Inferior parietal cortex (tissue), 1 donor: ENCODE data around the gene RREB1.

ENCODE experiments used
- DNase-seq: peaks from one replicate; pipeline ENCODE4 v3.0.0-alpha.2; 2016; ENCODE audit errors: extremely low spot score

The RREB1 gene

GRCh38 chr6:7122684-7123083 lies 14.9 kb downstream of the RREB1 start:
- DNase-seq, result no peak

GRCh38 chr6:7124114-7124513 lies 16.4 kb downstream of the RREB1 start:
- DNase-seq, result no peak

- DNase-seq, result no peak
Measured at GRCh38 chr6:7124636-7125035, 16.9 kb downstream of the RREB1 start.

DNA sequence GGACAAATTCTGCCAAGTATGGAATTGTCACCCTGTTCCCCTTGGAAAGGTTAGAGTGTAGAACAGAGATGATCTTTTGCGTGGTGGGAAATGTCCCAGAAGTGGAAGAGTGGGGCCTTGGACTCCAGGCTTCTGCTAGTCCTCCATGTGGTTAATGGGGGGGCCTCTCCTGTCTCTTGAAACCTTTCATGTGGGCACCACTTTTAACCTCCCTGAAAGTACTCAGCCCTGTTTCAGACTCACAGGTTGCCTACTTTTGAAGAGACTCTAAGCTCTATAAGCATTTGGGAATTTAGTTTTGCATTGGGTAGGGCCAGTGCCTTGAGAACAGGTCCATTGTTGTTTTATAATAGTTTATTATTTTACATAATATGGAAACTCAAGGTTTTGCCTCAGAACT lies 17.5 kb downstream of the RREB1 start:
- no peak for DNase-seq

DNA sequence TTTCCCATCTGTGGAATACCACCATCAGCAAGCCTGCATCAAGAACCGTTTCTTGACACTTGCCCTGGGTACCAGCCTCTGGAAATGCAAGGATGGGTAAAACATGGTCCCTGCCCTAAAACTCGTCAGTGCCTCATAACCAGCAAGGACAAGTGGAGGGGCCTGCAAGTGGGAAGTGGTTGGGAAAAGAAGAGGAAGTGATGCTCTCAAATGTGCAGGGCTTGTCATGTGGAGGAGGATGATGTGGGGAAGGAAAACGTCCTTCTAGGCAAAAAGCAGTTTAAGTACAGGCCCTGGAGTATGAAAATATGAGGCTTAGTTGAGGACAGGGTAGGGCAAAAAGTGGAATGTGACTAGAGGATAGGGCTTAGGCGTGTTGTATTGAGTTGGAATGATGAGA lies 19.0 kb downstream of the RREB1 start:
- no peak for DNase-seq

GRCh38 chr6:7127680-7128079 lies 19.9 kb downstream of the RREB1 start:
- no peak for DNase-seq

- DNase-seq, result no peak
Measured at GRCh38 chr6:7129360-7129759, 21.6 kb downstream of the RREB1 start.

DNA sequence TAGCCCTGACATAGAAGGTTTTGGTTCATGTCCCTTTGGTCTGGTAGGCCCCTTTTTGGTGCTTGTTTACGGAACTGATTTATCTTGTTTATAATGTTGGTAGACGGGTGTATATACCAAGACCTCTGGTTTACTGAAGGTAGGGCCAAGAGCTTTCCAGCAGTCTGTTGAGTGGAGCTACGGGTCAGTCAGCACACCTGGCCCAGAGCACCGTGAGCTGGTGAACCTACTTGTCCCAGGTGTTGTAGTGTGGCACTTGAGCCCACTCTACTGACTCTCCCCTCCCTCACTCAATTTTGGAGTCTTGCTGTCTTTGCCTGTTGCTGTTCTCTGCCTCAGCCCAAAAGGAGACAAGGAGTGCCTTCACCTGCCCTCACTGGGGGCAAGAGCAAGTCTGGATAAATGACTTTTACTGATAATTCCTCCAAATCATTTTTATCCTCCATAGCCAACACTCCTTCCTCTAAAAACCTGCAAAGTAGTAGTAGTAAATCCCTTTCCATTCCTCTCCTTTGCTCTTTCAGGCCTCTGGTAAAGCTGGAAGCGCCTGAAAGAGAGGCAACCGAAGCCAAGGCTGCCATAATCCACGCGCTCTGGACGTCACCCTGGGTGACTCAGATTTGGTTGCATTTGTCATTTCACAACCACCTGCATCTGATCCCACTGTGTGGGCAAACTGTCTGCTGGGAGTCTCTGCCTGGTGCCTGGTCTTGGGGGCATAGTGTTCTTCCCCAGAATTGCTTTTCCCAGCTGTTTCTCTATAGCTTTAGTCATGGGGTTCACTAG lies 22.2 kb downstream of the RREB1 start:
- DNase-seq, result no peak

GRCh38 chr6:7131390-7131789 lies 23.6 kb downstream of the RREB1 start:
- no peak for DNase-seq

- no peak for DNase-seq
Measured at GRCh38 chr6:7132398-7133035, 24.8 kb downstream of the RREB1 start.

- no peak for DNase-seq
Measured at GRCh38 chr6:7134999-7135745, 27.4 kb downstream of the RREB1 start.

DNA sequence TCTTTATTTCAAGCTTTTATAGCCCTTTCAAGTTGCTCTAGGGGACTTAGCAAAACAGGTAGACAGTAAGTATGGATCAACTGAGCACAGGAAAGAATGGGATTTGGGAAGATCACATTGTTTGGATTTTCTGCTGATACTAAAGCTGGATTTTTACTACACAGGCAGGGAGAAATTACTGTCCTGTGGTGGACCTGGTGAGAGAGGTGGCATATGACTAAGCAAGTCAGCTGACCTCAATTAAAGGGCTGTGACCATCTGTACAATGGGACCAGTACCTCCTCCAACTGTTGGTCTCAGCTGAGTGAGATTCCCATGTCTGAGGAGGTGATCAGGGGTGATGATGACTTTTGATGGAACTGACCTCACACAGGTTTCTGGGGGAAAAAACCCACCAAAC lies 28.0 kb downstream of the RREB1 start:
- no peak for DNase-seq

DNA sequence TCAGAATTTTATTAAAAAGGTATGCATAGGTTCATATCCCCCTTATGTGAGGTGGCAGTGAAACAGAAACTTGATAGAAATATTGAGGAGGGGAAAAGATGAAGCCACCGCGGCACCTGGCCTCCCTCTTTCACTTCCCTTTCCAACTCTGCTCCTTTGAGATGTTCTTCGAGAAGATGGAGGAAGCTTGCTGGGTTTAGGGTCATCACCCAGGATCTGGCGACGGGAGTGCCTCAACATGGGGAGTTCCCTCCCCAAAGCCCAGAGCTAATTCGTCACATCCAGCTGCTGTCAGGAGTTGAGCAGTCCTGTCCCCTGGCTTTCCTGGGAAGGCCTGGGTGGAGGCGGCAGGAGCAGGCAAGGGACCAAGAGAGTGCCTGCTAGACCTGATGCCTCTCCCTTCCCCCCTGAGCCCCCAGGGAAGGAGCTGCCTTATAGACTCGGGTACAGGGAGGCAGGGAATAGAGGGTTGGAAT lies 29.1 kb downstream of the RREB1 start:
- no peak for DNase-seq

DNA sequence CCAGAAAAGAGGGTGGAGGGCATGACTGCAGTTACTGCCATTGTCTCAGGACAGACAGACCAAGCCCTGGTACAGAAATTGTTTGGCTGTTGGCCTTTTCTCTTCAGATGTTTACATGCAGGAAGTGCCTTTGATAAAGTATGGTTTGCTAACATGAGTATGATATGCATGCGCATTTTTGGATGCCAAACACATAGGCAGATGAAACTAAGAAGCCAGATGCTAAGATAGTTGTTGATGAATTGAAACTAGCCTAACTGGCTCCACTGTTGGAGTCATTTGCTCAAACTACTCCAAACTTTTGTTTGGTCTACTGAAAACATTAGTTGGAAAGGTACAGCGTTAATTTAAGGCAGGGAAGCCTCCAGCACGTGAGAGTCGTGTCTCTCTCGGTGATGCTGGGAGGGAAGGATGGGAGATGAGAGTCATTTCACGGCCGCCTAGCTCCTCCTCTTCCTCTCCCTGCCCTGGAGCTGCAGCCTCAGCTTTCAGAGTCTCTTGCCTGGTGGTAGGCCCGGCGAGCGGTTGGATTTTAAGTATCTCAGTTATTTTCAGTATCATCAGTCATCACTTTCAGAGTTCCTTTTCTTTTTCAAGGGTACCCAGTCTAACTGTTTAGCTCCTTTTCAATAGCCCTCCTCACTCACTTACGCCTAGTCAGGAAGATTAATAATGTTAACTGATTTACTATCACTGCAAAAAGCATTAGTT lies 29.7 kb downstream of the RREB1 start:
- no peak for DNase-seq

DNA sequence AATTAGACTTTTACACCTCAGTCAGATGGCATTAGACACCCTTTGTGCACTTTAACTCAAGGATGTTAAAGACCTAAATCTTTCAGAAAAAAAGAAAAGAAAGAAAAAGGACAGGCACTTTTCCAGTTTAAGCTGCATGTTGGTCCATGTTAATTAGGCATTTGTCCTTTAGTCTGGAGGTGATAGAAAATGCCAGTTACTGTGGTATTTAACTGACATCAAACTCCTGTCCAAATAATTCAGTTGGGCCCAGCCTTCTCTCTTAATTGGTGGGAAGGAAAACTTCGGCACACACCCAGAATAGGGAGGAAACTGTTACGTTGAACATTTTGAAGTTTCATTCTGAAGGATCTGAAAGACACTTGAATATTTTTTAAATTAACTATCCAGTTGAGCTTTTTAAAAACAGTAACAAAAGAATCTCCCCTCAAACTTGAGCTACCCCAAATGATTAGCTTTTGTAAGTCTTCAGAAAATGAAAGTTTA lies 30.3 kb downstream of the RREB1 start:
- DNase-seq, result no peak

GRCh38 chr6:7138921-7139358 lies 31.2 kb downstream of the RREB1 start:
- no peak for DNase-seq

GRCh38 chr6:7139835-7140470 lies 32.2 kb downstream of the RREB1 start:
- no peak for DNase-seq

DNA sequence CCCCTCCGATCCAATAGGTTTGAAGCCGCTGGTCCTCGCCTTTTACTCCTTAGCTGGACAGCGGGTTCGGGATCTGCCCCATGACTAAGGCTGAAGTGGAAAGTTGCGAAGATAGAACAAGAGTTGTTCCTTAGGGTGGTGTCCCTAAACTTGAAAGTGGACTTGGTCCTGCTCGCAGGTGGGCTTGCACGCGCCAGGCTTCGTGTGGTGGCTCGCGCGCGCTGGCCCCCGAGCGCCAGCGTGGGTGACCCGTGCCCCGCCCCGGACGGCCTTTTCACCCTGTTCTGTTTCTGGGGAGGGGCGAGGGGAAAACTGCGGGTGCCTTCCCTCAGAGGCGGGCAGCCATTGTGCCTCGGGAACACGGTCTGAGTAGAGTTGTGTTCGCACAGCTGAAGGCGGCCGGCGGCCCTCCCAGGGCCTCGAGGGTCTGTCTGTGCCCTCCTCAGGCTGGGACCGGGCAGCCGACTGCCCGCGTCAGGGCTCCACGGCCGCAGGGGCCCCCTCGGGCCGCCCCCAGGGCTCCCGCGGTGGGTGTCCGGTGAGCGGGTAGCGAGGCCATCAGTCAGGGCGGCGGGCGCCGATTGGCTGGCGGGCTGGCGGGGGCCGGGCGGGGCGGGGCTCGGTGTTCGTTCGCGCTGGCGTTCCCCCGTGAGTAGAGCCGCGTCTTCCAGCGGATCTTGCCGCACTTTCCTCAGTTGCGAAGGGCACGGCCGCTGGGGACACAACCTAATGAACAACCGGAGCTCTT lies 33.0 kb downstream of the RREB1 start:
- DNase-seq, result peak; percentile 70

- DNase-seq, result no peak
Measured at GRCh38 chr6:7142228-7142801, 34.6 kb downstream of the RREB1 start.

- no peak for DNase-seq
Measured at GRCh38 chr6:7142918-7143475, 35.2 kb downstream of the RREB1 start.
